HepG2 (cell line): ENCODE data around the gene NEMP2. TPM values are rescaled to one million over a fixed set of nuclear protein-coding genes. Genes with fewer than 3 reads are reported as not detected.

Source experiments
- ATAC-seq: fragments of 200-7000 bp; cut with Tn5 transposase; 3 replicates; pipeline ENCODE4 v1.9.1; 2020; ENCODE audit warnings: mild to moderate bottlenecking, moderate library complexity
- BruUV-seq: library from RNA; stranded (reverse); fragments of 400-500 nt; replicated peaks from 2 replicates; lab custom pipeline; 2021; lab: Mats Ljungman, UMichigan
- CTCF ChIA-PET: fragments of 300-600 bp; formaldehyde crosslinking; extraction: SDS; loops from one replicate; lab custom pipeline; 2021; ENCODE audit warnings: low total read pairs, inconsistent platforms, low intra/inter-chr PET ratio; lab: Yijun Ruan, JAX
- POLR2A ChIA-PET: fragments of 350-600 bp; sonication (Branson Sonifier 250); formaldehyde crosslinking; loops from one replicate; lab custom pipeline; 2020; ENCODE audit warnings: antibody characterized with exemption, inconsistent platforms; lab: Yijun Ruan, JAX
- DNase-seq: peaks from one replicate; pipeline ENCODE4 v3.0.0-alpha.2; 2015; ENCODE audit warnings: low spot score
- FAIRE-seq: peaks from 3 replicates; lab custom pipeline; 2011; peaks lifted over from hg19 to GRCh38; lab: Jason Lieb, UNC
- H2AFZ ChIP-seq: one replicate; pipeline ENCODE4 v1.6.1; 2011; ENCODE audit warnings: low read length, inconsistent platforms
- H3K27ac ChIP-seq: fragments of 300-600 bp; 3 replicates; pipeline ENCODE4 v1.8.0; 2011; ENCODE audit warnings: mixed run types, mild to moderate bottlenecking, mixed read lengths, low read length, inconsistent platforms; ENCODE audit not compliant: insufficient read depth; ENCODE audit errors: extremely low read length
- H3K27me3 ChIP-seq, 2 experiments: fragments of 200-600 bp in 1 of 2; 2 replicates in 1 of 2; 3 replicates in 1 of 2; pipeline versions ENCODE4 v1.6.0 to v1.8.0; 2011; ENCODE audit warnings: low read length in 2 of 2, mild to moderate bottlenecking in 2 of 2, moderate library complexity in 2 of 2, inconsistent platforms in 1 of 2; ENCODE audit not compliant: insufficient read depth in 2 of 2, control insufficient read depth in 1 of 2
- H3K36me3 ChIP-seq, 2 experiments: fragments of 200-600 bp in 1 of 2; replicated peaks in 1 of 2; 2 replicates in 1 of 2; 3 replicates in 1 of 2; pipeline versions ENCODE4 v1.5.1 to v1.8.0; 2011; ENCODE audit warnings: low read length in 2 of 2, inconsistent platforms in 1 of 2; ENCODE audit not compliant: insufficient read depth in 2 of 2, control insufficient read depth in 1 of 2
- H3K4me1 ChIP-seq: 2 replicates; pipeline ENCODE4 v1.5.1; 2012; ENCODE audit warnings: low read length, inconsistent platforms; ENCODE audit not compliant: insufficient read depth
- H3K4me2 ChIP-seq: 2 replicates; pipeline ENCODE4 v1.6.0; 2011; ENCODE audit warnings: low read depth, low read length, inconsistent platforms
- H3K4me3 ChIP-seq, 3 experiments: fragments of 200-600 bp in 1 of 3; sonication (generic), shearing (Covaris generic) in 1 of 3; replicated peaks in 1 of 3; 2 replicates each; pipeline ENCODE4 v1.5.1; 2011 to 2016; ENCODE audit warnings: low read length in 3 of 3, inconsistent platforms in 2 of 3, low read depth in 2 of 3, mild to moderate bottlenecking in 2 of 3, control low read depth in 1 of 3, mixed read lengths in 1 of 3; ENCODE audit not compliant: insufficient read depth in 1 of 3
- H3K79me2 ChIP-seq: one replicate; pipeline ENCODE4 v1.6.1; 2011; ENCODE audit warnings: low read length, inconsistent platforms; ENCODE audit not compliant: insufficient read depth
- H3K9ac ChIP-seq: 2 replicates; pipeline ENCODE4 v1.6.0; 2011; ENCODE audit warnings: mild to moderate bottlenecking, low read depth, low read length, inconsistent platforms; ENCODE audit not compliant: insufficient read depth
- H3K9me3 ChIP-seq: 2 replicates; pipeline ENCODE4 v1.5.1; 2012; ENCODE audit warnings: mild to moderate bottlenecking, low read length
- H4K20me1 ChIP-seq: 2 replicates; pipeline ENCODE4 v1.6.0; 2011; ENCODE audit warnings: inconsistent platforms, mild to moderate bottlenecking, low read length, moderate library complexity; ENCODE audit not compliant: insufficient read depth
- CEBPG ChIP-seq: IDR thresholded peaks from 2 replicates; pipeline ENCODE4 v1.6.1; 2016
- FOXA1 ChIP-seq, 2 experiments: fragments of 450-650 bp in 1 of 2; sonication (generic) in 1 of 2; formaldehyde crosslinking in 1 of 2; IDR thresholded peaks; 2 replicates each; pipeline versions ENCODE4 v1.4.0 to v1.6.1; 2016 to 2020; ENCODE audit warnings: missing genetic modification reagents in 1 of 2
- HINFP ChIP-seq: sonication (generic); formaldehyde crosslinking; IDR thresholded peaks from 2 replicates; pipeline ENCODE4 v1.4.0; 2020; ENCODE audit warnings: low read depth, mild to moderate bottlenecking, missing genetic modification reagents
- JARID2 ChIP-seq: sonication (generic); formaldehyde crosslinking; IDR thresholded peaks from 2 replicates; pipeline ENCODE4 v1.8.1; 2023; ENCODE audit warnings: missing genetic modification reagents, inconsistent platforms; ENCODE audit not compliant: insufficient replicate concordance
- KAT8 ChIP-seq: IDR thresholded peaks from 2 replicates; pipeline ENCODE4 v1.6.1; 2016; ENCODE audit warnings: missing genetic modification reagents, missing compliant biosample characterization
- KDM4B ChIP-seq: sonication (generic); formaldehyde crosslinking; IDR thresholded peaks from 2 replicates; pipeline ENCODE4 v1.4.0; 2020; ENCODE audit warnings: missing genetic modification reagents
- NPAS2 ChIP-seq: sonication (generic); formaldehyde crosslinking; IDR thresholded peaks from 2 replicates; pipeline ENCODE4 v1.8.0; 2022; ENCODE audit warnings: mild to moderate bottlenecking, missing genetic modification reagents, borderline replicate concordance
- NR2F2 ChIP-seq: IDR thresholded peaks from 2 replicates; pipeline ENCODE4 v1.6.1; 2012; ENCODE audit warnings: low read depth, inconsistent platforms, borderline replicate concordance
- PHF8 ChIP-seq: sonication (generic); formaldehyde crosslinking; IDR thresholded peaks from 2 replicates; pipeline ENCODE4 v1.5.0; 2020; ENCODE audit warnings: missing genetic modification reagents
- RXRA ChIP-seq: sonication (generic); formaldehyde crosslinking; IDR thresholded peaks from 2 replicates; pipeline ENCODE4 v1.5.1; 2020; ENCODE audit warnings: missing genetic modification reagents
- SIX4 ChIP-seq: sonication (generic); formaldehyde crosslinking; IDR thresholded peaks from 2 replicates; pipeline ENCODE4 v1.4.0; 2020; ENCODE audit warnings: missing genetic modification reagents
- ZFX ChIP-seq: sonication (generic); formaldehyde crosslinking; IDR thresholded peaks from 2 replicates; pipeline ENCODE4 v1.4.0; 2020; ENCODE audit warnings: mild to moderate bottlenecking, low read depth, missing genetic modification reagents, moderate library complexity
- ZNF3 ChIP-seq: IDR thresholded peaks from 2 replicates; pipeline ENCODE4 v1.7.0; 2017; ENCODE audit warnings: inconsistent platforms
- ZNF484 ChIP-seq: sonication (generic); formaldehyde crosslinking; IDR thresholded peaks from 2 replicates; pipeline ENCODE4 v1.5.1; 2020; ENCODE audit warnings: mild to moderate bottlenecking, low read depth, missing genetic modification reagents, borderline replicate concordance
- WGBS: methylation state at CpG from one replicate; pipeline ENCODE4 v1.1.6; 2017; ENCODE audit warnings: low lambda C conversion rate; 5-methylcytosine and 5-hydroxymethylcytosine counted together
- in situ Hi-C: cut with HindIII; loops from 2 replicates; pipeline ENCODE4 v1.10.0; 2017; ENCODE audit warnings: low pct_unique_long_range_greater_than_20kb; ENCODE audit not compliant: extremely low pct_ligation_motif_present
- intact Hi-C: fragments of 100-400 bp; cut with micrococcal nuclease; formaldehyde crosslinking; loops from one replicate; pipeline ENCODE4 v1.10.0; 2022; ENCODE audit not compliant: unreplicated experiment
- polyA plus RNA-seq, 8 experiments: library from polyadenylated mRNA; depleted of rRNA in 3 of 8; stranded (reverse) in 7 of 8; unstranded in 1 of 8; fragments of >200 nt; fragmentation: Illumina TruSeq in 4 of 8; extraction: Trizol in 4 of 8; gene quantifications; 2 replicates each; pipeline versions ENCODE4 v1.2.1 to v1.2.3, GENCODE V29; 2011 to 2016; ENCODE audit warnings: low read depth in 4 of 8, missing spikeins in 1 of 8, mixed read lengths in 1 of 8; ENCODE audit not compliant: insufficient read depth in 1 of 8
- total RNA-seq, 5 experiments: library from RNA; depleted of rRNA; stranded (reverse); fragments of >200 nt; fragmentation: Illumina TruSeq; extraction: Trizol; gene quantifications; 2 replicates each; pipeline ENCODE4 v1.2.3, GENCODE V29; 2016; ENCODE audit warnings: low read depth in 1 of 5
- TF ChIP-seq, protein P1 (sequence below): sonication (generic); formaldehyde crosslinking; IDR thresholded peaks from 2 replicates; pipeline ENCODE4 v1.8.1; 2022; ENCODE audit warnings: low read depth, mild to moderate bottlenecking, missing genetic modification reagents
- TF ChIP-seq, protein P2 (sequence below): sonication (generic); formaldehyde crosslinking; IDR thresholded peaks from 2 replicates; pipeline ENCODE4 v1.4.0; 2020; ENCODE audit warnings: mild to moderate bottlenecking, missing genetic modification reagents, borderline replicate concordance

Gene NEMP2
- total and polyA plus RNA-seq, 2 of the 13 experiments (the other 11 are each of a cell fraction or from before 2014, with no cell fraction given) = 2.4 to 9.8 TPM

DNA sequence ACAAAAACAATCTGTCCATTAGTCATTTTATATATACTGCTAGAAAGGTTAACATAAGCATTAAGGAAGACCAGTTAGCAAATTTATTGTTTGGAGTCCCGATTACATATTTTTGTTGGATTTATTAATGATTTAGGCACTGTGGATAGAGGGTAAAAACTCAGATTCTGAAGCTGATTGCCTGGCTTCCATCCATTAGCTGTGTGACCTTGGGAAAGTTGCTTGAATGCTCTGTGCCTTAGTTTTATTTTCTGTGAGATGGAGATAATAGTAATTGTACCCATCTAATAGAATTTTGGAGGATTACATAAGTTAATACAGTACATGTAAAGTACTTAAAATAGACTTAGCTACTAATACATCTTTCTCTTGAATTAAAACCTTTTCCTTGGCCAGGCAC, 36.3 kb upstream of the NEMP2 start:
- Histone ChIP-seq H2AFZ (no peak overlapping the region), H3K4me2 (no peak overlapping the region), H3K4me3 (no peak overlapping the region), H3K4me1 (peaks cover 7% of the 10 kb centered on the region; the same call in 1 of the 2 replicates), H3K9me3 (peaks cover 12% of the 10 kb centered on the region), H3K27me3 (no peaks in the 10 kb centered on the region), H4K20me1 (no peaks in the 10 kb centered on the region), H3K9ac (no peak overlapping the region), H3K36me3 (no peaks in the 10 kb centered on the region), H3K27ac (no peak overlapping the region), H3K79me2 (no peaks in the 10 kb centered on the region)
- ChIA-PET CTCF (no interaction called here), POLR2A (no interaction called here)
- no peak for ATAC-seq
- intact Hi-C loops = no loop called here
- DNase-seq = no peak
- no peak for FAIRE-seq
- BruUV-seq = no TSS peak
- in situ Hi-C loops = no loop called here
- TF ChIP-seq RXRA (CRISPR knock-in tag) = no peak
- no peak for TF ChIP-seq SIX4 (CRISPR knock-in tag)
- TF ChIP-seq JARID2 (CRISPR knock-in tag) = no peak
- no peak for TF ChIP-seq PHF8 (CRISPR knock-in tag)
- TF ChIP-seq KDM4B (CRISPR knock-in tag) = no peak
- no peak for TF ChIP-seq KAT8 (CRISPR knock-in tag)
- no peak for TF ChIP-seq ZNF484 (CRISPR knock-in tag)
- no peak for TF ChIP-seq HINFP (CRISPR knock-in tag)
- no peak for TF ChIP-seq NR2F2
- TF ChIP-seq, protein P1, sequence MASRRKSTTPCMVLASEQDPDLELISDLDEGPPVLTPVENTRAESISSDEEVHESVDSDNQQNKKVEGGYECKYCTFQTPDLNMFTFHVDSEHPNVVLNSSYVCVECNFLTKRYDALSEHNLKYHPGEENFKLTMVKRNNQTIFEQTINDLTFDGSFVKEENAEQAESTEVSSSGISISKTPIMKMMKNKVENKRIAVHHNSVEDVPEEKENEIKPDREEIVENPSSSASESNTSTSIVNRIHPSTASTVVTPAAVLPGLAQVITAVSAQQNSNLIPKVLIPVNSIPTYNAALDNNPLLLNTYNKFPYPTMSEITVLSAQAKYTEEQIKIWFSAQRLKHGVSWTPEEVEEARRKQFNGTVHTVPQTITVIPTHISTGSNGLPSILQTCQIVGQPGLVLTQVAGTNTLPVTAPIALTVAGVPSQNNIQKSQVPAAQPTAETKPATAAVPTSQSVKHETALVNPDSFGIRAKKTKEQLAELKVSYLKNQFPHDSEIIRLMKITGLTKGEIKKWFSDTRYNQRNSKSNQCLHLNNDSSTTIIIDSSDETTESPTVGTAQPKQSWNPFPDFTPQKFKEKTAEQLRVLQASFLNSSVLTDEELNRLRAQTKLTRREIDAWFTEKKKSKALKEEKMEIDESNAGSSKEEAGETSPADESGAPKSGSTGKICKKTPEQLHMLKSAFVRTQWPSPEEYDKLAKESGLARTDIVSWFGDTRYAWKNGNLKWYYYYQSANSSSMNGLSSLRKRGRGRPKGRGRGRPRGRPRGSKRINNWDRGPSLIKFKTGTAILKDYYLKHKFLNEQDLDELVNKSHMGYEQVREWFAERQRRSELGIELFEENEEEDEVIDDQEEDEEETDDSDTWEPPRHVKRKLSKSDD = no peak
- TF ChIP-seq, protein P2, sequence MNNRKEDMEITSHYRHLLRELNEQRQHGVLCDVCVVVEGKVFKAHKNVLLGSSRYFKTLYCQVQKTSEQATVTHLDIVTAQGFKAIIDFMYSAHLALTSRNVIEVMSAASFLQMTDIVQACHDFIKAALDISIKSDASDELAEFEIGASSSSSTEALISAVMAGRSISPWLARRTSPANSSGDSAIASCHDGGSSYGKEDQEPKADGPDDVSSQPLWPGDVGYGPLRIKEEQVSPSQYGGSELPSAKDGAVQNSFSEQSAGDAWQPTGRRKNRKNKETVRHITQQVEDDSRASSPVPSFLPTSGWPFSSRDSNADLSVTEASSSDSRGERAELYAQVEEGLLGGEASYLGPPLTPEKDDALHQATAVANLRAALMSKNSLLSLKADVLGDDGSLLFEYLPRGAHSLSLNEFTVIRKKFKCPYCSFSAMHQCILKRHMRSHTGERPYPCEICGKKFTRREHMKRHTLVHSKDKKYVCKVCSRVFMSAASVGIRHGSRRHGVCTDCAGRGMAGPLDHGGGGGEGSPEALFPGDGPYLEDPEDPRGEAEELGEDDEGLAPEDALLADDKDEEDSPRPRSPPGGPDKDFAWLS (CRISPR knock-in tag) = no peak
- no peak for TF ChIP-seq CEBPG
- no peak for TF ChIP-seq NPAS2 (CRISPR knock-in tag)
- TF ChIP-seq FOXA1 (IDR thresholded peaks at IDR 0.05) = no peak
- no peak for TF ChIP-seq FOXA1 (CRISPR knock-in tag; IDR thresholded peaks at IDR 0.05)
- TF ChIP-seq ZFX (CRISPR knock-in tag) = no peak
- no peak for TF ChIP-seq ZNF3 (CRISPR knock-in tag)
- WGBS = 2% methylated on average over 1 of the region's 1 CpG
